ENCODE measurements around the gene BCLAF3. TPM values are rescaled to one million over a fixed set of nuclear protein-coding genes. Genes with fewer than 3 reads are reported as not detected.

Gene BCLAF3
- total and polyA plus RNA-seq, 7 donors: 4.3 to 16.3 (median 9.6) TPM

GRCh38 chrX:19981947-19982346 is 8.9 kb downstream of the BCLAF3 start:
- TF ChIP-seq POLR2AphosphoS5 (IDR thresholded peaks at IDR 0.05) (no peak), POLR2A (IDR thresholded peaks at IDR 0.05) (no peak), EP300 (IDR thresholded peaks at IDR 0.05) (no peak), CTCF (IDR thresholded peaks at IDR 0.05) (no peak)
- Histone ChIP-seq H3K36me3 (no peaks in the 10 kb centered on the region), H3K4me3 (no peak overlapping the region), H3K27me3 (no peaks in the 10 kb centered on the region), H3K27ac (no peak overlapping the region), H3K9me3 (no peaks in the 10 kb centered on the region), H3K4me1 (no peaks in the 10 kb centered on the region)
- WGBS, 2 donors: 81 to 87% methylated on average over 2 of the region's 2 CpGs
- DNase-seq: no peak
- intact Hi-C loops (cut with DNase I): loop anchor here (10.0 kb wide), 1 partner anchor 153 kb away; no protein-coding TSS in a partner anchor

GRCh38 chrX:19975845-19976244 is 15.0 kb downstream of the BCLAF3 start:
- Histone ChIP-seq H3K9me3 (no peaks in the 10 kb centered on the region), H3K4me3 (no peak overlapping the region), H3K27ac (no peak overlapping the region), H3K4me1 (no peaks in the 10 kb centered on the region), H3K27me3 (no peaks in the 10 kb centered on the region), H3K36me3 (no peaks in the 10 kb centered on the region)
- no peak for DNase-seq
- TF ChIP-seq EP300 (IDR thresholded peaks at IDR 0.05) (no peak), POLR2AphosphoS5 (IDR thresholded peaks at IDR 0.05) (no peak), CTCF (IDR thresholded peaks at IDR 0.05) (no peak), POLR2A (IDR thresholded peaks at IDR 0.05) (no peak)
- intact Hi-C loops (cut with DNase I): no loop called here

- H3K4me3 ChIP-seq: no peak overlapping the region
- H3K9me3 ChIP-seq: no peaks in the 10 kb centered on the region
These were observed 17.9 kb downstream of the BCLAF3 start for GRCh38 chrX:19972984-19973383.

GRCh38 chrX:19968276-19968675 is 22.6 kb downstream of the BCLAF3 start:
- DNase-seq: no peak
- no peak overlapping the region for H3K4me3 ChIP-seq
- H3K27me3 ChIP-seq: no peaks in the 10 kb centered on the region
- 96 to 97% methylated on average over 6 of the region's 6 CpGs for WGBS, 2 donors
- H3K9me3 ChIP-seq: no peaks in the 10 kb centered on the region
- no peak for TF ChIP-seq POLR2A (IDR thresholded peaks at IDR 0.05)
- TF ChIP-seq POLR2AphosphoS5 (IDR thresholded peaks at IDR 0.05): no peak
- no peak for TF ChIP-seq CTCF (IDR thresholded peaks at IDR 0.05)
- no peak for TF ChIP-seq EP300 (IDR thresholded peaks at IDR 0.05)
- intact Hi-C loops (cut with DNase I): no loop called here
- H3K36me3 ChIP-seq: peaks cover 0 to 10% (median 2%) of the 10 kb centered on the region in 4 donors
- H3K4me1 ChIP-seq: no peaks in the 10 kb centered on the region
- H3K27ac ChIP-seq: no peak overlapping the region

More at GRCh38 chrX:19972984-19973383, 17.9 kb downstream of the BCLAF3 start:
- no peak overlapping the region for H3K27ac ChIP-seq
- TF ChIP-seq POLR2AphosphoS5 (IDR thresholded peaks at IDR 0.05) (no peak), POLR2A (IDR thresholded peaks at IDR 0.05) (no peak), CTCF (IDR thresholded peaks at IDR 0.05) (no peak), EP300 (IDR thresholded peaks at IDR 0.05) (no peak)
- H3K36me3 ChIP-seq: no peaks in the 10 kb centered on the region
- intact Hi-C loops (cut with DNase I): no loop called here
- no peaks in the 10 kb centered on the region for H3K4me1 ChIP-seq
- no peaks in the 10 kb centered on the region for H3K27me3 ChIP-seq
- no peak for DNase-seq

- H3K27me3 ChIP-seq: no peaks in the 10 kb centered on the region
- no peak overlapping the region for H3K4me3 ChIP-seq
- no peak overlapping the region for H3K27ac ChIP-seq
- intact Hi-C loops (cut with DNase I): no loop called here
- WGBS, 2 donors: 94 to 100% methylated on average over 1 of the region's 1 CpG
- TF ChIP-seq POLR2A (IDR thresholded peaks at IDR 0.05) (no peak), CTCF (IDR thresholded peaks at IDR 0.05) (no peak), POLR2AphosphoS5 (IDR thresholded peaks at IDR 0.05) (no peak), EP300 (IDR thresholded peaks at IDR 0.05) (no peak)
- peaks cover 0 to 10% (median 2%) of the 10 kb centered on the region in 4 donors for H3K36me3 ChIP-seq
- DNase-seq: no peak
- no peaks in the 10 kb centered on the region for H3K9me3 ChIP-seq
- H3K4me1 ChIP-seq: no peaks in the 10 kb centered on the region
These were observed 24.8 kb downstream of the BCLAF3 start for GRCh38 chrX:19966056-19966455.
